DMS 273 (cell line): ENCODE measurements around the gene MCL1.

Experiments
- DNase-seq: peaks from one replicate; lab custom pipeline; 2025; ENCODE audit not compliant: unreplicated experiment; lab: John Stamatoyannopoulos, UW

MCL1 gene

DNA sequence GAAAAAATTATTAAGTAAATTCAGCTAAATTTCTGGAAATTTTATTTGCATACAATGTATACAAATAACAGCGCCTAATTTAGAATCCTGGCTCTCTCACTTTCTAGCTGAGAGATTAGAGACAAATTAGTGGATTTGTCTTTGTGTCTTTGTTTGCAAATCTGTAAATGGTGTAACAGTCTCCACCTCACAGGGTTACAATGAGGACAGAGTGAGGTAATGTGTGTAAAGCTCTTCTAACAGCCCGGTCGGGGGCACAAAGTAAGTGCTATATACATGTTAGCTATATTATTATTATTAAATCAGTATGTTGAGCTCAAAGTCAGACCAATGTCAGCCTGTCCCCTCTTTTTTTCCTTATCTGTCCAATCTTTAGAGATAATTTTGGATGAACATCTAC, 35.2 kb downstream of the MCL1 start:
- DNase-seq = no peak

DNA sequence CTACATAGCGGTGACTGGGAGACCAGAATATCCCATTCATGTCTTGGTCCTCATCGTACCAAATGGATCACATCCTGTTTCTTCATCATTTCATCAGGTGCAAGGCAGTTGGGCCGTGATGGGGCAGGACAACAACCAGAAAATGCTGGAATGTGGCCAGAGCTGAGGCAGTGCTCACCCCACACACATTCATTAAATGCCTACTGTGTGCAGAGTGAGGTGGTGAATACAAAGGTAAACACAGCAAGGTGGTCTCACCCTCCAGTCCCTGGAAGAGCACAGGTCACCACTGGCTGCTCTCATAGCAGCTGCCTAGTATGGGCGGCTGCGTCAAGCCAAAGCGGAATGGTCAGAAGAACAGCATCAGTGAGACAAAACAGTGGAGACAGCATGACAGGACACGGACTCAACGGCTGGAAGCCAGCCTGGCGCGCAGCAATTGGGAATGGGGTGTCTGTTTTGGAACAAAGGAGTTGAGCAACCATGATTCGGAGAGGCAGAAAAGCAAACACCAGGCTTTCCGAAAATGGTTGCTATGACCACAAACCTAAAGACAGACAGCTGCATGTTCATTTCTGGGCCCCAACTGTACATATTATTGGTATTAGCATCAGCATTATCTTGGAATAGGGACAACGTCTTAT, 35.8 kb downstream of the MCL1 start:
- no peak for DNase-seq

DNA sequence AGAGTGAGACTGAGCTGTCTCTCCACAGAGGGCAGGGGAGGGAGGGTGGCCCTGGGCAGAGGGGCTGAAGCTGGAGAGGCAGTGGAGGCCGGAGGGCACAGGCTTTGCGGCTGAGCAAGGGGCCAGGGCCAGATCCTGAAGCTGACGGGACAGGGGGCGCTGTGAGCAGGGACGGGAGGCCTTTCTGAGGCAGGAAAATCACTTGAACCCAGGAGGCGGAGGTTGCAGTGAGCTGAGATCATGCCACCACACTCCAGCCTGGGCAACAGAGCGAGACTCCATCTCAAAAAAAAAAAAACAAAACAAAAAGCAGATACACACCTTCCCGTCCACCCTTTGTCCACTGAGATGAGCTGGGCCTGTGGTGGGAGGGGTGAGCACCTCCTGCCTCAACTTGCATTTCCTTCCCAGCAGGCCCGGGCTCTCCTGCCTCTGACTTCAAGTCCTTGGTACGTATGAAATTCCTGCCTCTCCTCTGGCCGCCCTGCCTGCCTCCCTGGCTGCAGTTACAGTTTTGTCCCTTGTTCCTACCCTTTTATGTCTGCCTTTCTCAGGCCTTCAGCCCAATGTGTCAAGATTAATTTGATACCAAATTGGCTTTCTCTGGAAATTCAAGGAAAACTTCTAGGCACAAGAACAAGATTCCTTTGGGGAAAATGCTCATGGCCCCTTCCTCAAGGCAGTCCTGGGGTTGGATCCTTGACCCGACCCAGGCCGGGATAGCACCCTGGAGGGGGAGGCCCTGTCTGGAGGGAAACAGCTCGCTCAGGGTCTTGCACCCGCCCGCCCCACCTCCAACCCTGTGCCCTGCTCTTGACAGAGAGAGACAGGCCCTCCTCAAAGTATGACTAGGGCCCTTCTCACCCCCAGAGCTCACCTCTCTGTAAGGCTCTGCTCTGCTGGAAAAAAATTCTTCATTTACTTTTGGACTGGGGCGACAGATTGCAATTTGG, 41.4 kb downstream of the MCL1 start:
- no peak for DNase-seq

DNA sequence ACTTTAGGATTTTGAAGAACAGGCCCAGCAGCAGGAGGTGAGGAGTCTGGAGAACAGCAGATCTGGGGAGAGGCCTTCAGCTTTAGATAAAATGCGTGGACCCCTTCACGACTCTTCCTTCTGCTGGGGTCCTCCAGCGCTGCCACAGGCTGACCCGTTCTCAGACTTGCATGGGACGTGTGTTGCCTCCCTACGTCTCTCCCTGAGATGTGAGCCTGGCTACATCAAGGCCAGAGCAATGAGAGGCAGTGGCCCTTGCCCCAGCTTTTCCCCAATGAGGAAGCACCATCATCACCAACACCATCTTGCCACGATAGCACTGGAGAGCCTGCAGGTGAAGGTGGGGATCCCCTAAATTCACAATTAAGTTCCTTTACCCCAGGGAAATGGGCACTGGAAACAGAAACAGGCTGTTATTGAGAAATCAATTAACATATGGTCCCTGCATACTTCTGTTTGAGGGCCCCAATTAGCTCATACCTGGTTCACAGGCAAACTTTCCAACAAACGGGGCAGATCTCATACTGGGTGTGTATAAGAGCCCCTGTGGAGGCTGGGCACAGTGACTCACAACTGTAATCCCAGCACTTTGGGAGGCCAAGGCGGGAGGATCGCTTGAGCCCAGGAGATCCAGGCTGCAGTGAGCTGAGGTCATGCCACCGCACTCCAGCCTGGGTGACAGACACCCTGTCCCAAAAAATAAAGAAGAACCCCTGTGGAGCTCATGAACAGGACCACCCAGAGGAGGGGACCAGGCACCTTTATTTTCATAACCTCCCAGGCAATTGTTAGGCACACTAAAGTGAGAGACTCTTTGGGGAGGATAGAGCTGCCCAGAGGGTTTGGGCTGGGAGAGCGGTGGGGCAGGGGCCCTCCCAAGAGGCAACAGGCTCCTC, 42.3 kb downstream of the MCL1 start:
- no peak for DNase-seq

DNA sequence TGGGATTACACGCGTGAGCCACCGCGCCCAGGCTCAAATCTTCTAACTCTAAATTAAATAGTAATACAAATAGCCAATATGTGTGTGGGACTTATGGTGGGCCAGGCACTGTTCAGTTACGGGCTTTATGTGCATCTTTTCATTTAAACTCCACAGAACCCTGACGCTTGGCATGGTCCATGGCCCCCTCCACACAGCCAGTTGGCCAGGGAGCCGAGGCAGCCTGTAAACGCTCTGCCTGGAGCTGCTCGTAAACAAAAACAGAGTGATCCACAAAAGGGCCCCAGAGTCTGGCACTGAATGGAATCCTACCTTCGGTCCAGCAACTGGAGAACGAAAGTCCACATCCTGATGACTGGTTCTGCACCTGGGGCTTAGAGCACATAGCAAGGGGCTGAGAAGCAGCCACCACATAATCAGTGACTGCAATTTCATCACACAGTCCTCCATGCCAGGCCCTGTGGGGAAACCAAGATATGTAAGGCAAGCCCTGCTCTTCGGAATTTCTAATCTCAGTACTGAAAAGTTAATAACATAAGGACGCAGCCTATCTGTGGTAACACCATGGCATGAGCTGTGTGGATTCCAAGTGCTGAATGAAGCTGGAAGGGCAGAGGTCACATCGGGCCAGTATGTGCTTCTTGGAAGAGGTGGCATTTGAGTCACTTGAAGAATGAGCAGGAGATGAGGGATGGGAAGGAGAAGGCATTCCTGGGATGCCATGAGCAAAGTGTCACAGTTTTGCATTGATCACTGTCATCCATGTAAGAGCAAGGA, 43.7 kb downstream of the MCL1 start:
- DNase-seq = no peak

DNA sequence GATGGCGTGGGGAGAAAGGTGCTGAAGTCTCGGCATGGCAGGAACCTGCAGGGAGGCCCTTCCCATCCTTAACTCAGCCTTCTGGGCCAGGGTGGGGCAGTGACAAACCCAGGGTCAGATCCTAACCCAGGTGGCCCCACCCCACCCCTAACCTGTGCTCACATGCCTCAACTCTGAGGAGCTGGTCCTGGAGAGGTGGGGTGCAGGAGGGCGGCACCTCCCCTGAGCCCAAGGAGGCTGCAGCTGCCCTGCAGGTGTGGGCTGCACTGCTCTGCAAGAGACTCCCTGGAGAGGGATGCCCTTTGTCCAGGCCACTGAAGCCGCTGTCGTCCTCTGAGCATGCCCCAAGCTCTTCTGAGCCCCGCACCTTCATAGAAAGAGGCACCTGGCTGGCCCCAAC, 45.4 kb downstream of the MCL1 start:
- DNase-seq = no peak

DNA sequence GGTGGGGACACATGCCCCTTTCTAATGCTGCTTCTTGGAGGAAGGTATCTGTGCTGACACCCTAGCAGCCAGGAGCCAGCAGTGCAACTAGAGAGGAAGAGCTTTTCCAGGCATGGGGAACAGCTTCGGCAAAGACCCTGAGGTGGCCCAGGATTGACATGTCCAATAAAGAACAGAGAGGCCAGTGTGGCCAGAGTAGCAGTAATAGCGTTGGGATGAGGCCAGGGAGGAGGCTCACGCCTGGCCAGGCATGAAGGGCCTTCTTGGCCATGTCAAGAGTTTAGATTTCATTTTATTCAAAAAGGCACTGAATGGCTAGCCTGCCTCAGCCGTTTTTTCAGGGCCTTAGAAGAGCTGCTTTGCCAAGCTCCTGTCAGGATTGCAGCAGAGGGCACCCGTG, 46.5 kb downstream of the MCL1 start:
- no peak for DNase-seq

DNA sequence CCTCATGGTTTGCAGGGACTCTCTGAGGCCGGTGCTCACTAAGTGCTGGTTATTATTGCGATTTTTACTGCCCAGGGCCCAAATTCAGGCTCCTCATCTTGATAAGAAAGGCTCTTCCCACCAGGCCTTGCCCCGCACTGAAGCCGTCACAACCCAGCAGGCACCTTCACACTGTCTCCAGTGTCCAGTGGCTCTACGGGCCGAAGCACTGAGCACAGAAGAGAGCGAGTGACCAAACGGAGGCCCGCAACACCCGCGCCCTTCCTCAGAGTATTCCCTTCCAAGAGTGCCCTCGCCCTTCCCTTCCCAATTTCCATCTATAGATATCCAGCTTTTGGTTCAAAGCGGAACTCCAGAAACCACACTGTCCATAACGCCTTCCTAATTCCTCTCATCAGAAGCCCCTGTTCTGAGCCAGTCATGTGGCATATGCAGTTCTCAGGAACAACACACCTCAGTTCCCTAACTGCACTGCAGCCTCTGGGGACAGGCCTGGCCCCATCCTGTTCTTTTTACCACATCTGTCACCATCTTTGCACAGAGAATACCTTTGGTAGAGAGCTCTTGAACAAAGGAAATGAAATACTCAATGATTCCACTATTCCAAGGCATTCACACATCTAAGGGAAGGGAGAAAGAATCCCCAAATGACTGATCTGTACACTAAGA, 48.8 kb downstream of the MCL1 start:
- DNase-seq = no peak

DNA sequence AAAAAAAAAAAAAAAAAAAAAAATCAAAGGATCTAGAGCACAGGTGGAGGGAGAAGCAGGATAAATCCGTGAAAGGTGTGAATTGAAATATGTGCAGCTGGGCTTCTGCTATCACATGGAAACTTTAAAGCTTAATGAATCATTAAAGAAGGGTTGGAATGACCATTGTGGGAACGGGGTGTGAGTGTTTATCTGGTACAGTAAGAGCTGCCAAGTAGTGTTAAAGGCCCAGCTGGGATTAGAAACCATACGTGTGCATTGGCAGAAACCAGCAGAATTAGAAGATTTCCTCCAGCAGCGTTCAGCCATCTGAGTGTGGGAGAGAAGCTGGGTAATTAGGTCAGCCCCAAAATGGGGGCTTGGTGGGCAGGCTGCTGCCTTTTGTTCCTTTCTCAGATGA, 50.4 kb downstream of the MCL1 start:
- no peak for DNase-seq

DNA sequence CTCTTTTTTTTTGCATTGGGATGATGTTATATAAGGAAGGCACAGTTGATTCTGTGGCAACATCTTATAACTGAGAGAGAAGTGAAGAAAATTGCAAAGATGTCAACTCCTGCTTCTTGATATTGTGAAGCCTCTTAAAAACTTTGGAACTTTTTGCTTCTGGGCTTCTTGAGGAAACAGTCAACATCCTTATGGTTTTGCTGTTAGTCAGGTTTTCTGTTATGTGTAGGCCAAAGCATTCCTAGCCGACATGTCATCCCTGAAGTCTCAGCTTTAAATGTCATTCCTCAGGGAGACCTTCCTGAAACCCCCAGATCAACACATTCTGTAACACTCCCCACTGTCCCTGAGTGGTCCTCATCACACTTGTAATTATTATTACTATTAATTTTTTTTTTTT, 51.2 kb downstream of the MCL1 start:
- no peak for DNase-seq

DNA sequence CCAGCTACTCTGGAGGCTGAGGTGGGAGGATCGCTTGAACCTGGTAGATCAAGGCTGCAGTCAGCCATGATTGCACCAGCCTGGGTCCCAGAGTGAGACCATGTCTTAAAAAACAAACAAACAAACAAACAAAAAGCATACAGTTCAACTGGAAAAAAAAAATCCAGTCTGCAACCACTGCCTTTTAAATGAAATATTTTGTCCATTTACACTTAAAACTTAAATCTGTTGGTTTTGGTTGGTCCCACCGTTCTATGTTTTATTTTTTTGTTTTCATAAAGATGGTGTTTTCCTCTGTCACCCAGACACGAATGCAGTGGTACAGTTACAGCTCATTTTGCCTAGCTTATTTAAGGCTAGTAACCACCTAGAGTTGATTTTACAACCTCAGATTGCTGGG, 54.1 kb downstream of the MCL1 start:
- no peak for DNase-seq
